H1 (cell line): ENCODE results near the gene CCDC63. TPM values are rescaled to one million over a fixed set of nuclear protein-coding genes. Genes with fewer than 3 reads are reported as not detected.

ENCODE experiments used
- CTCF ChIA-PET: fragments of 300-600 bp; sonication (Branson Sonifier 250); formaldehyde crosslinking; loops from one replicate; lab custom pipeline; 2021; ENCODE audit not compliant: partially characterized antibody; lab: Charles Lee
- POLR2A ChIA-PET: fragments of 300-600 bp; sonication (Branson Sonifier 250); formaldehyde crosslinking; loops from one replicate; lab custom pipeline; 2021; ENCODE audit warnings: inconsistent platforms; ENCODE audit not compliant: partially characterized antibody; lab: Charles Lee
- DNase-seq, 2 experiments: peaks; one replicate each; pipeline versions ENCODE4 v3.0.0 to v3.0.0-alpha.2; 2010 to 2022; ENCODE audit warnings: low spot score in 2 of 2, low read depth in 1 of 2, mixed read lengths in 1 of 2
- FAIRE-seq: peaks from 2 replicates; lab custom pipeline; 2011; peaks lifted over from hg19 to GRCh38; lab: Jason Lieb, UNC
- H2AFZ ChIP-seq: 2 replicates; pipeline ENCODE4 v1.8.1; 2012; ENCODE audit warnings: low read length, inconsistent platforms
- H2AK5ac ChIP-seq: 2 replicates; pipeline ENCODE4 v1.6.1; 2013; ENCODE audit warnings: low read depth, low read length
- H2BK120ac ChIP-seq: replicated peaks from 2 replicates; pipeline ENCODE3; 2013; ENCODE audit warnings: low read depth, low read length, inconsistent platforms
- H2BK12ac ChIP-seq: 2 replicates; pipeline ENCODE4 v1.6.1; 2013; ENCODE audit warnings: low read depth, low read length
- H2BK15ac ChIP-seq: 2 replicates; pipeline ENCODE4 v1.6.1; 2013; ENCODE audit warnings: low read length
- H2BK20ac ChIP-seq: 2 replicates; pipeline ENCODE4 v1.6.1; 2013; ENCODE audit warnings: low read length
- H2BK5ac ChIP-seq: 2 replicates; pipeline ENCODE4 v1.6.1; 2013; ENCODE audit warnings: low read depth, low read length
- H3K14ac ChIP-seq: 2 replicates; pipeline ENCODE4 v1.6.1; 2013; ENCODE audit warnings: inconsistent platforms; ENCODE audit not compliant: insufficient read length
- H3K18ac ChIP-seq: 2 replicates; pipeline ENCODE4 v1.6.1; 2013; ENCODE audit warnings: low read length; ENCODE audit errors: extremely low read depth
- H3K23ac ChIP-seq: 2 replicates; pipeline ENCODE4 v1.6.1; 2013; ENCODE audit warnings: inconsistent platforms; ENCODE audit not compliant: insufficient read length
- H3K23me2 ChIP-seq: 2 replicates; pipeline ENCODE4 v1.6.1; 2013; ENCODE audit warnings: low read depth, low read length
- H3K27ac ChIP-seq: 2 replicates; pipeline ENCODE4 v1.6.1; 2011; ENCODE audit warnings: low read depth, low read length, inconsistent platforms
- H3K27me3 ChIP-seq, 4 experiments: replicated peaks in 1 of 4; 1 replicate in 1 of 4; 2 replicates in 3 of 4; pipeline versions ENCODE4 v1.6.1 to v1.8.1; 2011 to 2013; ENCODE audit warnings: low read length in 3 of 4, mild to moderate bottlenecking in 3 of 4, inconsistent platforms in 2 of 4, mixed read lengths in 2 of 4, moderate library complexity in 1 of 4; ENCODE audit not compliant: control insufficient read depth in 3 of 4, insufficient read depth in 3 of 4; ENCODE audit errors: extremely low read depth in 1 of 4
- H3K36me3 ChIP-seq, 4 experiments: 2 replicates each; pipeline versions ENCODE4 v1.6.1 to v1.8.1; 2011 to 2013; ENCODE audit warnings: mild to moderate bottlenecking in 4 of 4, low read length in 3 of 4, moderate library complexity in 2 of 4, control low read depth in 1 of 4, inconsistent platforms in 1 of 4; ENCODE audit not compliant: insufficient read depth in 4 of 4, control insufficient read depth in 2 of 4
- H3K4ac ChIP-seq: replicated peaks from 2 replicates; pipeline ENCODE3; 2013; ENCODE audit warnings: low read length, low read depth, mixed read lengths, inconsistent platforms; ENCODE audit not compliant: insufficient read length
- H3K4me1 ChIP-seq, 4 experiments: replicated peaks in 1 of 4; 1 replicate in 1 of 4; 2 replicates in 3 of 4; pipeline versions ENCODE4 v1.6.1 to v1.8.1; 2011 to 2013; ENCODE audit warnings: low read length in 3 of 4, inconsistent platforms in 2 of 4, mixed read lengths in 1 of 4; ENCODE audit not compliant: insufficient read depth in 4 of 4, control insufficient read depth in 3 of 4
- H3K4me2 ChIP-seq, 2 experiments: 2 replicates each; pipeline versions ENCODE4 v1.6.1 to v1.8.1; 2011 to 2013; ENCODE audit warnings: low read depth in 2 of 2, low read length in 2 of 2, control low read depth in 1 of 2, inconsistent platforms in 1 of 2, mild to moderate bottlenecking in 1 of 2; ENCODE audit not compliant: insufficient read depth in 1 of 2
- H3K4me3 ChIP-seq, 4 experiments: fragments of 200-600, 300-600 bp in 1 of 4; sonication (generic), shearing (Covaris generic), sonication (Bioruptor Twin) in 1 of 4; 2 replicates each; pipeline versions ENCODE4 v1.5.1 to v1.8.1; 2011 to 2016; ENCODE audit warnings: low read length in 4 of 4, low read depth in 3 of 4, control low read depth in 2 of 4, inconsistent platforms in 2 of 4, mild to moderate bottlenecking in 2 of 4, mixed read lengths in 1 of 4, moderate library complexity in 1 of 4; ENCODE audit not compliant: insufficient read depth in 2 of 4; ENCODE audit errors: extremely low read depth in 1 of 4
- H3K56ac ChIP-seq: replicated peaks from 2 replicates; pipeline ENCODE3; 2013; ENCODE audit warnings: low read depth, mild to moderate bottlenecking, mixed read lengths, low read length, inconsistent platforms; ENCODE audit not compliant: insufficient read length
- H3K79me1 ChIP-seq: 2 replicates; pipeline ENCODE4 v1.6.1; 2013; ENCODE audit warnings: low read depth, low read length, control low read depth
- H3K79me2 ChIP-seq, 2 experiments: 2 replicates each; pipeline versions ENCODE4 v1.6.1 to v1.8.1; 2012 to 2013; ENCODE audit warnings: low read length in 2 of 2, mild to moderate bottlenecking in 2 of 2, inconsistent platforms in 1 of 2; ENCODE audit not compliant: insufficient read depth in 2 of 2, control insufficient read depth in 1 of 2
- H3K9ac ChIP-seq, 4 experiments: replicated peaks in 1 of 4; 1 replicate in 1 of 4; 2 replicates in 3 of 4; pipeline versions ENCODE4 v1.6.1 to v1.8.1; 2011 to 2013; ENCODE audit warnings: low read depth in 3 of 4, low read length in 3 of 4, control low read depth in 2 of 4, mild to moderate bottlenecking in 2 of 4, moderate library complexity in 2 of 4, inconsistent platforms in 1 of 4; ENCODE audit errors: extremely low read depth in 1 of 4
- H3K9me3 ChIP-seq, 2 experiments: 2 replicates each; pipeline versions ENCODE4 v1.6.1 to v1.8.1; 2012 to 2013; ENCODE audit warnings: mild to moderate bottlenecking in 2 of 2, moderate library complexity in 2 of 2, control low read depth in 1 of 2, inconsistent platforms in 1 of 2, low read depth in 1 of 2, low read length in 1 of 2, mixed read lengths in 1 of 2; ENCODE audit not compliant: insufficient read depth in 2 of 2
- H4K20me1 ChIP-seq, 2 experiments: replicated peaks in 1 of 2; 2 replicates each; pipeline versions ENCODE3 to v1.8.1; 2011 to 2013; ENCODE audit warnings: inconsistent platforms in 2 of 2, low read length in 2 of 2, mild to moderate bottlenecking in 1 of 2; ENCODE audit not compliant: insufficient read depth in 2 of 2, control insufficient read depth in 1 of 2
- H4K5ac ChIP-seq: 2 replicates; pipeline ENCODE4 v1.6.1; 2013; ENCODE audit warnings: low read length, low read depth, mixed read lengths, inconsistent platforms; ENCODE audit not compliant: insufficient read length
- H4K8ac ChIP-seq: 2 replicates; pipeline ENCODE4 v1.8.0; 2013; ENCODE audit warnings: mild to moderate bottlenecking, moderate library complexity, low read length, inconsistent platforms; ENCODE audit not compliant: insufficient read depth; ENCODE audit errors: extremely low read depth
- H4K91ac ChIP-seq: replicated peaks from 2 replicates; pipeline ENCODE3; 2013; ENCODE audit warnings: low read length, mixed read lengths, inconsistent platforms; ENCODE audit not compliant: insufficient read length
- BCL11A ChIP-seq, 2 experiments: IDR thresholded peaks; one replicate each; pipeline ENCODE4 v1.6.1; 2011; ENCODE audit warnings: low read depth in 2 of 2, low read length in 2 of 2, mild to moderate bottlenecking in 2 of 2
- CREB1 ChIP-seq: IDR thresholded peaks from 2 replicates; pipeline ENCODE4 v1.6.1; 2012; ENCODE audit warnings: inconsistent platforms
- EGR1 ChIP-seq: IDR thresholded peaks from 2 replicates; pipeline ENCODE4 v1.6.1; 2011; ENCODE audit warnings: low read depth, low read length, borderline replicate concordance
- GABPA ChIP-seq: IDR thresholded peaks from 2 replicates; pipeline ENCODE4 v1.6.1; 2011; ENCODE audit warnings: mild to moderate bottlenecking, low read length, moderate library complexity, borderline replicate concordance; ENCODE audit not compliant: insufficient read depth
- HDAC6 ChIP-seq: IDR thresholded peaks from one replicate; pipeline ENCODE4 v1.7.1; 2012; ENCODE audit warnings: low read depth, mild to moderate bottlenecking, inconsistent platforms, low read length, moderate library complexity
- JUND ChIP-seq: IDR thresholded peaks from 2 replicates; pipeline ENCODE4 v1.6.1; 2011; ENCODE audit warnings: mild to moderate bottlenecking, improper control_type of control experiment, low read length
- KDM1A ChIP-seq: fragments of 200-600, 300-600 bp; sonication (generic); IDR thresholded peaks from 2 replicates; pipeline ENCODE4 v1.7.1; 2016; ENCODE audit warnings: mild to moderate bottlenecking, low read length, borderline replicate concordance
- POLR2A ChIP-seq, 2 experiments: IDR thresholded peaks; 1 replicate in 1 of 2; 2 replicates in 1 of 2; pipeline ENCODE4 v1.6.1; 2011; ENCODE audit warnings: low read depth in 2 of 2, low read length in 2 of 2, mild to moderate bottlenecking in 2 of 2; ENCODE audit errors: control extremely low read depth in 1 of 2
- TCF12 ChIP-seq: IDR thresholded peaks from 2 replicates; pipeline ENCODE4 v1.6.1; 2011; ENCODE audit warnings: low read depth, mild to moderate bottlenecking, low read length
- TEAD4 ChIP-seq: IDR thresholded peaks from 2 replicates; pipeline ENCODE4 v1.6.1; 2012; ENCODE audit warnings: low read depth, low read length, inconsistent platforms, mixed read lengths
- WGBS, 2 experiments: shearing (Covaris generic) in 1 of 2; methylation state at CpG; one replicate each; pipeline versions ENCODE4 v1.1.6 to v1.1.7; 2013 to 2015; ENCODE audit warnings: low lambda C conversion rate in 2 of 2, mixed read lengths in 2 of 2, inconsistent platforms in 1 of 2, low coverage in 1 of 2, missing lambda C conversion rate in 1 of 2; ENCODE audit not compliant: insufficient replicate concordance in 2 of 2, insufficient coverage in 1 of 2, insufficient read length in 1 of 2; ENCODE audit errors: extremely low coverage in 1 of 2, missing lambda C conversion rate in 1 of 2; 5-methylcytosine and 5-hydroxymethylcytosine counted together
- polyA plus RNA-seq, 7 experiments: library from polyadenylated mRNA; depleted of rRNA in 3 of 7; stranded (reverse) in 5 of 7; unstranded in 2 of 7; fragments of >200 nt in 5 of 7; fragments of 200-250 nt in 2 of 7; gene quantifications; 1 replicate in 5 of 7; 2 replicates in 1 of 7; 4 replicates in 1 of 7; pipeline versions ENCODE4 v1.2.1 to v1.2.3, GENCODE V29; 2011 to 2013; ENCODE audit warnings: missing spikeins in 2 of 7, mixed read lengths in 2 of 7
- total RNA-seq: library from RNA; stranded (reverse); fragmentation: NEBNext Ultra II Directional; extraction: Animal tissue kit (Norgen Biotek cat#: 25700); gene quantifications from 2 replicates; pipeline ENCODE4 v1.2.1, GENCODE V29; 2021
- TF ChIP-seq, protein P1 (sequence below): IDR thresholded peaks from 2 replicates; pipeline ENCODE4 v1.6.1; 2012; ENCODE audit warnings: low read length, inconsistent platforms
- TF ChIP-seq, protein P2 (sequence below): IDR thresholded peaks from 2 replicates; pipeline ENCODE4 v1.6.1; 2012; ENCODE audit warnings: inconsistent platforms

The CCDC63 gene
- total and polyA plus RNA-seq, 2 of the 8 experiments (the other 6 are each of a cell fraction or from before 2014, with no cell fraction given) = 0.42 to 0.93 TPM

DNA sequence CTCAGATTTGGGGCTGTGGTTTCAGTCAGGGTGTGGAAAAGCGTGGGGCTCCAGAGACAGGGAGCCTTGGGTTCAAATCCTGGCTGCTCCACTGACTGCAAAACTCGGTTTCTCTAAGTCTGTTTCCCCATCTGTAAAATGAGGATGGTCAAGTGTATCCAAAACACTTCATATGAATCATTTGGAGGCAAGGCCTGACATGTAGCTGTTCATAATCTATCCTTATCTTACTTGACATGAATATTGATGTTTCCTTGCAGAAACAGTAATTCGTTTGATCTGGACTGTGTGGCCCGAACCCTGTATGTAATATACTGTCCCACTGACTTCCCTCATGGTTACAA, 1.5 kb upstream of the CCDC63 start:
- Histone ChIP-seq H2BK15ac (no peak overlapping the region), H3K4me1 (peaks cover 2 to 7% (median 5%) of the 10 kb centered on the region in 4 experiments; a peak in 6 of 7 replicates), H3K14ac (no peak overlapping the region), H3K36me3 (no peaks in the 10 kb centered on the region), H2BK5ac (no peak overlapping the region), H3K9me3 (no peaks in the 10 kb centered on the region), H2BK12ac (no peak overlapping the region), H2BK20ac (no peak overlapping the region), H3K79me1 (no peaks in the 10 kb centered on the region), H3K9ac (no peak overlapping the region), H4K8ac (no peak overlapping the region), H3K4me3 (no peak overlapping the region), H2AFZ (no peak overlapping the region), H3K23me2 (no peaks in the 10 kb centered on the region), H3K56ac (no peak overlapping the region), H3K18ac (no peak overlapping the region), H3K23ac (no peak overlapping the region), H4K91ac (no peak overlapping the region), H3K4ac (no peak overlapping the region), H3K79me2 (no peaks in the 10 kb centered on the region), H2AK5ac (no peak overlapping the region), H4K20me1 (no peaks in the 10 kb centered on the region), H2BK120ac (no peak overlapping the region), H3K27ac (no peak overlapping the region), H3K4me2 (no peak overlapping the region), H3K27me3 (0 out of 7 replicates have a peak, but pooled peaks cover 0 to 3% (median under 1%) of the 10 kb centered on the region in 4 experiments), H4K5ac (no peak overlapping the region)
- no peak for FAIRE-seq
- WGBS, 2 experiments = 90% methylated on average over 4 of the region's 4 CpGs; no CpG with 5 or more reads in 1 of the 2 experiments
- CTCF ChIA-PET = interaction anchor here (2.1 to 4.2 kb wide), 3 partner anchors 15 to 42 kb away, joined by 8 to 28 read pairs (median 23); no protein-coding TSS in a partner anchor
- POLR2A ChIA-PET = no interaction called here
- DNase-seq = no peak
- TF ChIP-seq TCF12 (no peak), EGR1 (no peak), GABPA (no peak), JUND (no peak), KDM1A (no peak), TEAD4 (no peak), BCL11A (IDR thresholded peaks at IDR 0.05; ENCODE audit: low read depth in 2 of 2, low read length in 2 of 2) (no peak), HDAC6 (no peak), CREB1 (no peak), POLR2A (IDR thresholded peaks at IDR 0.05; ENCODE audit: control extremely low read depth in 1 of 2, low read depth in 2 of 2, low read length in 2 of 2) (no peak)
- TF ChIP-seq, protein P1, sequence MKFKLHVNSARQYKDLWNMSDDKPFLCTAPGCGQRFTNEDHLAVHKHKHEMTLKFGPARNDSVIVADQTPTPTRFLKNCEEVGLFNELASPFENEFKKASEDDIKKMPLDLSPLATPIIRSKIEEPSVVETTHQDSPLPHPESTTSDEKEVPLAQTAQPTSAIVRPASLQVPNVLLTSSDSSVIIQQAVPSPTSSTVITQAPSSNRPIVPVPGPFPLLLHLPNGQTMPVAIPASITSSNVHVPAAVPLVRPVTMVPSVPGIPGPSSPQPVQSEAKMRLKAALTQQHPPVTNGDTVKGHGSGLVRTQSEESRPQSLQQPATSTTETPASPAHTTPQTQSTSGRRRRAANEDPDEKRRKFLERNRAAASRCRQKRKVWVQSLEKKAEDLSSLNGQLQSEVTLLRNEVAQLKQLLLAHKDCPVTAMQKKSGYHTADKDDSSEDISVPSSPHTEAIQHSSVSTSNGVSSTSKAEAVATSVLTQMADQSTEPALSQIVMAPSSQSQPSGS = no peak
- TF ChIP-seq, protein P2, sequence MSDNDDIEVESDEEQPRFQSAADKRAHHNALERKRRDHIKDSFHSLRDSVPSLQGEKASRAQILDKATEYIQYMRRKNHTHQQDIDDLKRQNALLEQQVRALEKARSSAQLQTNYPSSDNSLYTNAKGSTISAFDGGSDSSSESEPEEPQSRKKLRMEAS = no peak
